DMS114 treated with DMSO at 0.1 percent for 48 hours (cell line): ENCODE data around the gene C14orf39.
A peak's percentile ranks its signal among the peaks of the same experiment; 100 is the strongest.
"Not testable (repeated sequence)": the region's sequence is repeated elsewhere in the genome, so short reads cannot be mapped to it uniquely, and the experiment has no call there.

Experiments
- DNase-seq: peaks from one replicate; lab custom pipeline; 2025; ENCODE audit not compliant: unreplicated experiment; lab: John Stamatoyannopoulos, UW

Gene C14orf39

GRCh38 chr14:60490270-60490669 lies 4.4 kb upstream of the C14orf39 start:
- no peak for DNase-seq

- DNase-seq: peak; percentile 12
Measured at GRCh38 chr14:60488175-60488574, 2.3 kb upstream of the C14orf39 start.

- DNase-seq: no peak
Measured at GRCh38 chr14:60487211-60487610, 1.3 kb upstream of the C14orf39 start.

GRCh38 chr14:60485057-60485597 lies 736 bp downstream of the C14orf39 start:
- DNase-seq: no peak

GRCh38 chr14:60482743-60483142 lies 3.1 kb downstream of the C14orf39 start:
- no peak for DNase-seq

- not testable (repeated sequence) for DNase-seq
Measured at GRCh38 chr14:60480248-60480647, 5.6 kb downstream of the C14orf39 start.

GRCh38 chr14:60455875-60456274 lies 30.0 kb downstream of the C14orf39 start:
- DNase-seq: no peak

- no peak for DNase-seq
Measured at GRCh38 chr14:60430276-60430675, 55.6 kb downstream of the C14orf39 start.

GRCh38 chr14:60420050-60420449 lies 65.8 kb downstream of the C14orf39 start:
- no peak for DNase-seq

GRCh38 chr14:60397550-60397949 lies 88.3 kb downstream of the C14orf39 start:
- DNase-seq: not testable (repeated sequence)

- no peak for DNase-seq
Measured at GRCh38 chr14:60396718-60397343, 89.0 kb downstream of the C14orf39 start.
